ENCODE results near the gene WSCD1.

The WSCD1 gene

DNA sequence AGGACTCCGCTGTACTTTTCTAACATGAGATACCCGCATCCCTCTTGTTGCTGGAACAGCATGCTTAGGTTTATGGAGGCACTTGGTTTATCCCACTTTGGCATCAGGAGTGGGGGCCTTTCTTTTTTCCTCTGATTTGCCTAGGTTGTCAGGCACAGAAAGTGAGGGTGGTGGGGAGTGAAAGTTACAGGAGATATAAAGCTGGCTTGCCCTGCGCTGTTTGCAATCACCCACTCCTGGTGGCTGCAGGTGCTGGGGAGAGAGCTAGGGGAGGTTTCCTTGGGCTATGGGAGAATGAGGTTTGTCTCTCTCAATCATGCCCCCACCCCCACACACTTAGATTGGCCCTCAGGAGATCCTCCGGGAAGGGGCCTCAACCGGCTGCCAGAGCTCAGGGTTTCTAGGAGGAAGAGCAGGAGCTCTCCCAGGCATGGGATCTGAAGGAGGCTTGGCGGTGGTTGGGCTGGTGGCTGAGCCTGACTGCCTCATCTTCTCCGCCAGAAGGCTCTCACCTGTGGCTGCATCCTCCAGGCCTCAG lies 1.4 kb downstream of the WSCD1 start:
- TF ChIP-seq TAF1 (IDR thresholded peaks at IDR 0.05; ENCODE audit: borderline replicate concordance, insufficient read depth, low read length) (no peak), SIN3A (IDR thresholded peaks at IDR 0.05; ENCODE audit: borderline replicate concordance, insufficient read depth, low read length) (no peak), FOXP2 (optimal IDR thresholded peaks at IDR 0.05; ENCODE audit: borderline replicate concordance, extremely low read depth, extremely low read length, insufficient read depth) (no peak), POLR2AphosphoS5 (IDR thresholded peaks at IDR 0.05; ENCODE audit: low read depth, low read length) (no peak; the same call in 1 of the 2 replicates)
- TF ChIP-seq, protein P1, sequence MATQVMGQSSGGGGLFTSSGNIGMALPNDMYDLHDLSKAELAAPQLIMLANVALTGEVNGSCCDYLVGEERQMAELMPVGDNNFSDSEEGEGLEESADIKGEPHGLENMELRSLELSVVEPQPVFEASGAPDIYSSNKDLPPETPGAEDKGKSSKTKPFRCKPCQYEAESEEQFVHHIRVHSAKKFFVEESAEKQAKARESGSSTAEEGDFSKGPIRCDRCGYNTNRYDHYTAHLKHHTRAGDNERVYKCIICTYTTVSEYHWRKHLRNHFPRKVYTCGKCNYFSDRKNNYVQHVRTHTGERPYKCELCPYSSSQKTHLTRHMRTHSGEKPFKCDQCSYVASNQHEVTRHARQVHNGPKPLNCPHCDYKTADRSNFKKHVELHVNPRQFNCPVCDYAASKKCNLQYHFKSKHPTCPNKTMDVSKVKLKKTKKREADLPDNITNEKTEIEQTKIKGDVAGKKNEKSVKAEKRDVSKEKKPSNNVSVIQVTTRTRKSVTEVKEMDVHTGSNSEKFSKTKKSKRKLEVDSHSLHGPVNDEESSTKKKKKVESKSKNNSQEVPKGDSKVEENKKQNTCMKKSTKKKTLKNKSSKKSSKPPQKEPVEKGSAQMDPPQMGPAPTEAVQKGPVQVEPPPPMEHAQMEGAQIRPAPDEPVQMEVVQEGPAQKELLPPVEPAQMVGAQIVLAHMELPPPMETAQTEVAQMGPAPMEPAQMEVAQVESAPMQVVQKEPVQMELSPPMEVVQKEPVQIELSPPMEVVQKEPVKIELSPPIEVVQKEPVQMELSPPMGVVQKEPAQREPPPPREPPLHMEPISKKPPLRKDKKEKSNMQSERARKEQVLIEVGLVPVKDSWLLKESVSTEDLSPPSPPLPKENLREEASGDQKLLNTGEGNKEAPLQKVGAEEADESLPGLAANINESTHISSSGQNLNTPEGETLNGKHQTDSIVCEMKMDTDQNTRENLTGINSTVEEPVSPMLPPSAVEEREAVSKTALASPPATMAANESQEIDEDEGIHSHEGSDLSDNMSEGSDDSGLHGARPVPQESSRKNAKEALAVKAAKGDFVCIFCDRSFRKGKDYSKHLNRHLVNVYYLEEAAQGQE (IDR thresholded peaks at IDR 0.05; ENCODE audit: insufficient read depth in 1 of 2, low read depth in 2 of 2, low read length in 2 of 2), result no peak

GRCh38 chr17:6072157-6072556 lies 2.0 kb downstream of the WSCD1 start:
- TF ChIP-seq FOXP2 (optimal IDR thresholded peaks at IDR 0.05; ENCODE audit: borderline replicate concordance, extremely low read depth, extremely low read length, insufficient read depth), result no peak
- TF ChIP-seq POLR2AphosphoS5 (IDR thresholded peaks at IDR 0.05; ENCODE audit: low read depth, low read length), result no peak
- TF ChIP-seq, protein P1 (IDR thresholded peaks at IDR 0.05; ENCODE audit: insufficient read depth in 1 of 2, low read depth in 2 of 2, low read length in 2 of 2), result no peak
- TF ChIP-seq TAF1 (IDR thresholded peaks at IDR 0.05; ENCODE audit: borderline replicate concordance, insufficient read depth, low read length), result no peak
- no peak for TF ChIP-seq SIN3A (IDR thresholded peaks at IDR 0.05; ENCODE audit: borderline replicate concordance, insufficient read depth, low read length)

GRCh38 chr17:6072611-6073010 lies 2.4 kb downstream of the WSCD1 start:
- TF ChIP-seq TAF1 (IDR thresholded peaks at IDR 0.05; ENCODE audit: borderline replicate concordance, insufficient read depth, low read length), result no peak
- no peak for TF ChIP-seq FOXP2 (optimal IDR thresholded peaks at IDR 0.05; ENCODE audit: borderline replicate concordance, extremely low read depth, extremely low read length, insufficient read depth)
- TF ChIP-seq, protein P1 (IDR thresholded peaks at IDR 0.05; ENCODE audit: insufficient read depth in 1 of 2, low read depth in 2 of 2, low read length in 2 of 2), result no peak
- TF ChIP-seq POLR2AphosphoS5 (IDR thresholded peaks at IDR 0.05; ENCODE audit: low read depth, low read length), result no peak
- no peak for TF ChIP-seq SIN3A (IDR thresholded peaks at IDR 0.05; ENCODE audit: borderline replicate concordance, insufficient read depth, low read length)

- TF ChIP-seq, protein P1 (IDR thresholded peaks at IDR 0.05; ENCODE audit: insufficient read depth in 1 of 2, low read depth in 2 of 2, low read length in 2 of 2), result peak; percentile 51 to 79; a peak in 2 of 4 replicates
- TF ChIP-seq FOXP2 (optimal IDR thresholded peaks at IDR 0.05; ENCODE audit: borderline replicate concordance, extremely low read depth, extremely low read length, insufficient read depth), result no peak
Observed at GRCh38 chr17:6073620-6074019, 3.4 kb downstream of the WSCD1 start.

DNA sequence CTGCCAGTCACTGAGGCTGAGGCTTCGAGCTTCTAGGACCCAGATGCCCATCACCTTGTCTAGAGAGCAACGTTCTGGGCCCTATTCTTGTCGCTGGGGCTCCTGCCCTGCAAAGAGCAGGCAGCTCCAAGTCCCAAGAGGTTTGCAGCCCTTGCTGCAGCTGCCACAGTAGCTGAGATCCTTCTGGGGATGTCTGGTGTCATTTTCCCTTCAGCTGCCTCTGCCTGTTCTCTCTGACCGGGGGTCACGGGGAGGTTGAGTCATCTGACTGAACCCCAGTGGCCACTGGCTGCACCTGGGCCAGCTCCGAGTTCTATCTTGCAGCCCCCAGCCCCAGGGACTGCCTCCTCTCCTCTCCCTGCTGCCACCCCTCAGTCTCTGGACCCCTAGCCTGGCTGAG lies 4.9 kb downstream of the WSCD1 start:
- TF ChIP-seq, protein P1 (IDR thresholded peaks at IDR 0.05; ENCODE audit: insufficient read depth in 1 of 2, low read depth in 2 of 2, low read length in 2 of 2), result no peak
- TF ChIP-seq POLR2AphosphoS5 (IDR thresholded peaks at IDR 0.05; ENCODE audit: low read depth, low read length) (no peak), FOXP2 (optimal IDR thresholded peaks at IDR 0.05; ENCODE audit: borderline replicate concordance, extremely low read depth, extremely low read length, insufficient read depth) (no peak), SIN3A (IDR thresholded peaks at IDR 0.05; ENCODE audit: borderline replicate concordance, insufficient read depth, low read length) (no peak), TAF1 (IDR thresholded peaks at IDR 0.05; ENCODE audit: borderline replicate concordance, insufficient read depth, low read length) (no peak)
